NB4 (cell line): ENCODE data around the gene LPCAT1.

Experiments used
- MYC ChIP-seq: IDR thresholded peaks from 2 replicates; pipeline ENCODE4 v1.6.1; 2011; ENCODE audit warnings: low read depth, low read length
- POLR2A ChIP-seq: IDR thresholded peaks from 2 replicates; pipeline ENCODE4 v1.6.1; 2011; ENCODE audit warnings: mild to moderate bottlenecking; ENCODE audit not compliant: insufficient read length; ENCODE audit errors: extremely low read depth
- TF ChIP-seq, protein P1 (sequence below): IDR thresholded peaks from one replicate; pipeline ENCODE4 v1.5.1; 2012; ENCODE audit warnings: low read depth, low read length
- TF ChIP-seq, protein P2 (sequence below): IDR thresholded peaks from 2 replicates; pipeline ENCODE4 v1.6.1; 2011; ENCODE audit warnings: low read depth, low read length

DNA sequence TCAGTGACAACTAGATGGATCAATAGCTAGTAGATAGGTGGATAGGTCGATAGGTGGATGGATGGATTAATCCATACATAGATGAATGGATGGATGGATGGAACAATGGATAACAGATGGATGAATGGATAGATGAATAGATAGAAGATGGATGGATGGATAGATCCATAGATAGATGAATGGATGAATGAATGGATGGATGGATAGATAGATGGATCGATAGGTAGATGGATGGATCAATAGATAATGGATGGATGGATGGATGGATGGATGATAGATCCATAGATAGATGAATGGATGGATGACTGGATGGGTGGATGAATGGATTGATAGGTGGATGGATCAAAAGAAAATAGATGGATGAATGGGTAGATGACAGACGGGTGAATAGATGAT, 83.7 kb downstream of the LPCAT1 start:
- TF ChIP-seq, protein P1, sequence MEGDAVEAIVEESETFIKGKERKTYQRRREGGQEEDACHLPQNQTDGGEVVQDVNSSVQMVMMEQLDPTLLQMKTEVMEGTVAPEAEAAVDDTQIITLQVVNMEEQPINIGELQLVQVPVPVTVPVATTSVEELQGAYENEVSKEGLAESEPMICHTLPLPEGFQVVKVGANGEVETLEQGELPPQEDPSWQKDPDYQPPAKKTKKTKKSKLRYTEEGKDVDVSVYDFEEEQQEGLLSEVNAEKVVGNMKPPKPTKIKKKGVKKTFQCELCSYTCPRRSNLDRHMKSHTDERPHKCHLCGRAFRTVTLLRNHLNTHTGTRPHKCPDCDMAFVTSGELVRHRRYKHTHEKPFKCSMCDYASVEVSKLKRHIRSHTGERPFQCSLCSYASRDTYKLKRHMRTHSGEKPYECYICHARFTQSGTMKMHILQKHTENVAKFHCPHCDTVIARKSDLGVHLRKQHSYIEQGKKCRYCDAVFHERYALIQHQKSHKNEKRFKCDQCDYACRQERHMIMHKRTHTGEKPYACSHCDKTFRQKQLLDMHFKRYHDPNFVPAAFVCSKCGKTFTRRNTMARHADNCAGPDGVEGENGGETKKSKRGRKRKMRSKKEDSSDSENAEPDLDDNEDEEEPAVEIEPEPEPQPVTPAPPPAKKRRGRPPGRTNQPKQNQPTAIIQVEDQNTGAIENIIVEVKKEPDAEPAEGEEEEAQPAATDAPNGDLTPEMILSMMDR = no peak
- TF ChIP-seq POLR2A (no peak), MYC (no peak)
- TF ChIP-seq, protein P2, sequence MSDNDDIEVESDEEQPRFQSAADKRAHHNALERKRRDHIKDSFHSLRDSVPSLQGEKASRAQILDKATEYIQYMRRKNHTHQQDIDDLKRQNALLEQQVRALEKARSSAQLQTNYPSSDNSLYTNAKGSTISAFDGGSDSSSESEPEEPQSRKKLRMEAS = no peak
